ENCODE measurements around the gene ADCY9.
"Not testable (repeated sequence)": the region's sequence is repeated elsewhere in the genome, so short reads cannot be mapped to it uniquely, and the experiment has no call there.

ADCY9 gene

GRCh38 chr16:4082474-4083044, 33.7 kb downstream of the ADCY9 start:
- TF ChIP-seq CTCF (IDR thresholded peaks at IDR 0.05; ENCODE audit: poor library complexity, severe bottlenecking), result no peak
- H3K27me3 ChIP-seq (ENCODE audit: insufficient read depth, poor library complexity, severe bottlenecking), result no peaks in the 10 kb centered on the region
- H3K9me3 ChIP-seq (ENCODE audit: severe bottlenecking), result no peaks in the 10 kb centered on the region
- H3K36me3 ChIP-seq (ENCODE audit: low read depth), result no peaks in the 10 kb centered on the region
- H3K4me1 ChIP-seq (ENCODE audit: insufficient read depth, poor library complexity, severe bottlenecking), result no peaks in the 10 kb centered on the region
- H3K27ac ChIP-seq (ENCODE audit: poor library complexity, severe bottlenecking), result no peak overlapping the region
- DNase-seq (ENCODE audit: low spot score), result no peak
- H3K4me3 ChIP-seq (ENCODE audit: severe bottlenecking), result no peak overlapping the region
- ATAC-seq (ENCODE audit: low read depth), result no peak

- Histone ChIP-seq H3K27me3 (ENCODE audit: insufficient read depth, poor library complexity, severe bottlenecking) (no peaks in the 10 kb centered on the region), H3K4me3 (ENCODE audit: severe bottlenecking) (no peak overlapping the region), H3K27ac (ENCODE audit: poor library complexity, severe bottlenecking) (no peak overlapping the region), H3K9me3 (ENCODE audit: severe bottlenecking) (no peaks in the 10 kb centered on the region), H3K4me1 (ENCODE audit: insufficient read depth, poor library complexity, severe bottlenecking) (no peaks in the 10 kb centered on the region), H3K36me3 (ENCODE audit: low read depth) (no peaks in the 10 kb centered on the region)
- TF ChIP-seq CTCF (IDR thresholded peaks at IDR 0.05; ENCODE audit: poor library complexity, severe bottlenecking), result no peak
- DNase-seq (ENCODE audit: low spot score) (no peak), ATAC-seq (ENCODE audit: low read depth) (no peak)
Observed at GRCh38 chr16:4081521-4082021, 34.7 kb downstream of the ADCY9 start.

- no peak for ATAC-seq (ENCODE audit: low read depth)
- Histone ChIP-seq H3K4me3 (ENCODE audit: severe bottlenecking) (no peak overlapping the region), H3K36me3 (ENCODE audit: low read depth) (no peaks in the 10 kb centered on the region), H3K4me1 (ENCODE audit: insufficient read depth, poor library complexity, severe bottlenecking) (no peaks in the 10 kb centered on the region), H3K27me3 (ENCODE audit: insufficient read depth, poor library complexity, severe bottlenecking) (no peaks in the 10 kb centered on the region), H3K27ac (ENCODE audit: poor library complexity, severe bottlenecking) (no peak overlapping the region), H3K9me3 (ENCODE audit: severe bottlenecking) (no peaks in the 10 kb centered on the region)
- no peak for DNase-seq (ENCODE audit: low spot score)
- TF ChIP-seq CTCF (IDR thresholded peaks at IDR 0.05; ENCODE audit: poor library complexity, severe bottlenecking), result no peak
Observed at GRCh38 chr16:4081047-4081446, 35.2 kb downstream of the ADCY9 start.

GRCh38 chr16:4077174-4077649, 39.0 kb downstream of the ADCY9 start:
- Histone ChIP-seq H3K4me1 (ENCODE audit: insufficient read depth, poor library complexity, severe bottlenecking) (no peaks in the 10 kb centered on the region), H3K4me3 (ENCODE audit: severe bottlenecking) (no peak overlapping the region), H3K27ac (ENCODE audit: poor library complexity, severe bottlenecking) (no peak overlapping the region), H3K9me3 (ENCODE audit: severe bottlenecking) (no peaks in the 10 kb centered on the region), H3K27me3 (ENCODE audit: insufficient read depth, poor library complexity, severe bottlenecking) (no peaks in the 10 kb centered on the region), H3K36me3 (ENCODE audit: low read depth) (no peaks in the 10 kb centered on the region)
- ATAC-seq (ENCODE audit: low read depth) (no peak), DNase-seq (ENCODE audit: low spot score) (no peak)
- TF ChIP-seq CTCF (IDR thresholded peaks at IDR 0.05; ENCODE audit: poor library complexity, severe bottlenecking), result no peak

GRCh38 chr16:4075534-4075933, 40.7 kb downstream of the ADCY9 start:
- no peaks in the 10 kb centered on the region for H3K9me3 ChIP-seq (ENCODE audit: severe bottlenecking)
- ATAC-seq (ENCODE audit: low read depth) (no peak), DNase-seq (ENCODE audit: low spot score) (no peak)
- no peak overlapping the region for H3K27ac ChIP-seq (ENCODE audit: poor library complexity, severe bottlenecking)
- no peaks in the 10 kb centered on the region for H3K4me1 ChIP-seq (ENCODE audit: insufficient read depth, poor library complexity, severe bottlenecking)
- no peak for TF ChIP-seq CTCF (IDR thresholded peaks at IDR 0.05; ENCODE audit: poor library complexity, severe bottlenecking)
- no peak overlapping the region for H3K4me3 ChIP-seq (ENCODE audit: severe bottlenecking)
- no peaks in the 10 kb centered on the region for H3K36me3 ChIP-seq (ENCODE audit: low read depth)
- no peaks in the 10 kb centered on the region for H3K27me3 ChIP-seq (ENCODE audit: insufficient read depth, poor library complexity, severe bottlenecking)

- DNase-seq (ENCODE audit: low spot score); ATAC-seq (ENCODE audit: low read depth); H3K27ac ChIP-seq (ENCODE audit: poor library complexity, severe bottlenecking); H3K36me3 ChIP-seq (ENCODE audit: low read depth); H3K4me1 ChIP-seq (ENCODE audit: insufficient read depth, poor library complexity, severe bottlenecking); H3K9me3 ChIP-seq (ENCODE audit: severe bottlenecking); H3K27me3 ChIP-seq (ENCODE audit: insufficient read depth, poor library complexity, severe bottlenecking); H3K4me3 ChIP-seq (ENCODE audit: severe bottlenecking): not testable (repeated sequence)
Observed at GRCh38 chr16:4073150-4073549, 43.1 kb downstream of the ADCY9 start.
